Natural killer cell treated with Interleukin-12 subunit alpha and Interleukin-12 subunit beta and Interleukin-15 and Interleukin-18, amount 100 ng/mL, for 72 hours (primary cell): ENCODE data around the gene PDE9A. TPM values are rescaled to one million over a fixed set of nuclear protein-coding genes. Genes with fewer than 3 reads are reported as not detected.

Experiments
- ATAC-seq, 2 donors: fragments of 150-1000 bp; cut with Tn5 transposase in 1 of 2; sonication (Bioruptor Pico), chemical (Tn5 transposase) in 1 of 2; 2 replicates each; pipeline ENCODE4 v1.10.0; 2021
- DNase-seq: peaks from one replicate; pipeline ENCODE4 v3.0.0; 2022; ENCODE audit warnings: low spot score
- H3K27ac Mint-ChIP-seq, 2 donors: 1 replicate in 1 of 2; 2 replicates in 1 of 2; pipeline ENCODE4 v1.8.0; 2022; ENCODE audit warnings: mixed read lengths in 2 of 2, mild to moderate bottlenecking in 1 of 2, moderate library complexity in 1 of 2
- H3K27me3 Mint-ChIP-seq, 2 donors: 1 replicate in 1 of 2; 2 replicates in 1 of 2; pipeline ENCODE4 v1.8.0; 2022; ENCODE audit warnings: mixed read lengths in 2 of 2
- H3K36me3 Mint-ChIP-seq: one replicate; pipeline ENCODE4 v1.8.0; 2022; ENCODE audit warnings: mixed read lengths
- H3K4me1 Mint-ChIP-seq, 2 donors: 1 replicate in 1 of 2; 2 replicates in 1 of 2; pipeline ENCODE4 v1.8.0; 2022; ENCODE audit warnings: low read depth in 2 of 2, mixed read lengths in 2 of 2, mild to moderate bottlenecking in 1 of 2
- H3K4me3 Mint-ChIP-seq: one replicate; pipeline ENCODE4 v1.8.0; 2022; ENCODE audit warnings: mixed read lengths
- H3K9me3 Mint-ChIP-seq: 2 replicates; pipeline ENCODE4 v1.8.0; 2022; ENCODE audit warnings: mixed read lengths
- total RNA-seq, 2 donors: library from RNA; stranded (reverse); gene quantifications; one replicate each; pipeline ENCODE4 v1.2.3, GENCODE V29; 2022

The PDE9A gene
- total RNA-seq, 2 donors from 2014 or later = 1.4 to 2.2 TPM

DNA sequence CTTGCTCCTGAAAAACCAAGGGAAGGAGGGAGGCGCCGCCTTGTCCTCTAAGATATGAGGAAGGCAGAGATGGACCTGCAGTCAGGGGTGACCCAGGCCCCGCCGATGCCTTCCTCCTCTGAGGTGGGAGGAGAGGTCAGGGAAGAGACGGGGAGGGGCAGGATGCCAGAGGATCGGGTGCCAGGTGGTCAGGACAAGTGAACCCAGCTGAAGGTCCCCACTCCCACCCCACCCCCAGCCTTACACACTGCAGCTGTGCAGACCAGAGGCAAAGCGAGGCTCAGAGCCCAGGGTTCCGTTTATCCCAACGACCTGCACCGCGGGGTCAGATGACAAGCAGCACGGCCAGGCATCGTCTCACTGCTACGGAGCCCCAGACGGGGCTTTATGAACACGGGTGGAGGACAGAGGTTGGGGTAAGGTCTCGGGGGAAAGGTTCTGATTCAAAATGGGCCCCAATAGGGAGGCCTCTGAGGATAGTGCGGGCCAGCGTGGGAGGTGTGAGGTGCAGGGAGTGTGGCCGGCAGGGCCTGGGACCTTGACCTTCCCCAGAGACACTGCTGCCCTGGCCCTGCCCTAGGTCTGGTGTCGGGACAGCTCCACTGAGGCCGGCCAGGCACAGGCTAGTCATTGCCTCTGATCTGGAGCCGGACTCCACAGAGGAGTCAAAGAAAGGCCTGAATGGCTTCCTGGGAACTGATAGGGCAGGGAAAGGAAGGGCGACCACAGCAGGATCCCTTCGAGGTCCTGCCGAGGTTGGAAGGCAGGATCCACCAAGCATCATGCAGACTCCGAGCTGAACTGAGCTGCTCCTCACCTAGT, 113.5 kb downstream of the PDE9A start:
- no peak for DNase-seq
- no peak overlapping the region for H3K27ac Mint-ChIP-seq
- H3K4me3 Mint-ChIP-seq = no peak overlapping the region
- H3K27me3 Mint-ChIP-seq = no peaks in the 10 kb centered on the region
- H3K4me1 Mint-ChIP-seq = no peaks in the 10 kb centered on the region
- no peak for ATAC-seq
- H3K9me3 Mint-ChIP-seq = no peaks in the 10 kb centered on the region
- H3K36me3 Mint-ChIP-seq = no peaks in the 10 kb centered on the region

DNA sequence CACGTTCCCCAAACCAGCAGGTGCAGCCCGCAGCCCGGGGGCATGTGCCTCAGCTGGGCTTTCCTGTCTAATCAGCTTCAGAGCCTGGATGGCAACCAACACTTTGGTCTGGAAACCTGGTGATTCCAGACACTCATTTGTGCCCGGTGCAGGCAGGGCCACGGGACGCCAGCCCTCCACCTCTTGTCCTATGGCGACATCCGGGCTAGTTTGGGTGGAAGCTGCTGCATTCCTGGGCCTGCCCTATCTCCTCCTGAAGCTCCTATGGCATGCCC, 114.1 kb downstream of the PDE9A start:
- DNase-seq = no peak
- Mint-ChIP-seq H3K9me3 (no peaks in the 10 kb centered on the region), H3K4me3 (no peak overlapping the region), H3K4me1 (no peaks in the 10 kb centered on the region), H3K36me3 (no peaks in the 10 kb centered on the region), H3K27me3 (peaks cover 0 to 2% of the 10 kb centered on the region in 2 donors), H3K27ac (no peak overlapping the region)
- ATAC-seq = no peak

DNA sequence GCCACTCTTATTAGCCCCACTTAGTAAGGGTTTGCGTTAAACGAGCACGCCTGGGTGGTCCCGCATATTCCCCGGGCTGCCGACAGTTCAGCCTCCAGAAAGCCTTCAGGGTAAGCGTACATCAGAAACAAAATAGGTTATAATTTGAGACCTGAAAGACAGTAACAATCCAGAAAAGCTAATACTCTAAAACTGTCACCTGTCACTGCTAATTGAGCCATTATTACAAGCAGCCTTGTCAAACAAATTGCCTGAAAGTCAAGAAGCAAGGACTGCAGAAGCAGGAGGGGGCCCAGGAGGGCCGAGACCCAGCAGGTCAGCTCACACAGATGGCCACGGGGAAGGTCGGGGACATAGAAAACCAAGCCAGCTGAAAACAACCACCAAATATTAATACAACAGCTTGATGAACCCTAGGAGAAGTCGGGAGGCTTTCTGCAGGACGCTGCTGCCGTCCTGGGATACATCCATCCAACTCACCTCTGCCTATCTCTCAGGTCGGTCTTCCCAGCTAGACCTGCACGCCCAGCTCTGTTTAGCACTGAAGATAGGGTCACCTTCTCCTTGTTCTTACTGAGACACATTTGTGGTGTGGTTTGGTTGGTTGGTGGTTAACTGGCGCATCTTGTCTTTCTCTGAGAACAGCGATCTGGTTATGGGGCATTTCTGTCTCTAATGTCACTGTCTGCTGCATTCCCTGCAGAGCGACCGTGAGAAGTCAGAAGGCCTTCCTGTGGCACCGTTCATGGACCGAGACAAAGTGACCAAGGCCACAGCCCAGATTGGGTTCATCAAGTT, 115.1 kb downstream of the PDE9A start:
- no peaks in the 10 kb centered on the region for H3K36me3 Mint-ChIP-seq
- no peaks in the 10 kb centered on the region for H3K9me3 Mint-ChIP-seq
- no peak overlapping the region for H3K27ac Mint-ChIP-seq
- no peaks in the 10 kb centered on the region for H3K4me1 Mint-ChIP-seq
- no peak overlapping the region for H3K4me3 Mint-ChIP-seq
- peaks cover 0 to 2% of the 10 kb centered on the region in 2 donors for H3K27me3 Mint-ChIP-seq
- no peak for DNase-seq
- no peak for ATAC-seq

DNA sequence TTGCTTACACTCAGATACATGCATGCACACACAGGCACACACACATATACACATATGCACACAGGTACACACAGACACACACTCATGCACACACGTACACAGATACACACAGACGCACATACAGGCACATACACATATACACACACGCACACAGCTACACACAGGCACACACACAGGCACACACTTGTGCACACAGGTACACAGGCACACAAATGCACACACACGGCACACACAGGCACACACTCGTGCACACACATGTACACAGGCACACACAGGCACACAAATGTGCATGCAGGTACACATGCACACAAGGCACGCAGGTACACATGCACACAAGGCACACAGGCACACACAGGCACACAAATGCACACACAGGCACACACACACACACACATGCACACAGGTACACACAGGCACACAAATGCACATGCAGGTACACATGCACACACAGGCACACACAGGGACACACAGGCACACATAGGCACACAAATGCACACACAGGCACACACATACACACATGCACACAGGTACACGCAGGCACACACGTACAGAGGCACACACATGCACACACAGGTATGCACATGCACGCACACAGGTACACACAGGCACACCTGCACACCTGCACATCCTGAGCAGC, 115.9 kb downstream of the PDE9A start:
- H3K27me3 Mint-ChIP-seq = peaks cover 0 to 2% of the 10 kb centered on the region in 2 donors
- H3K36me3 Mint-ChIP-seq = no peaks in the 10 kb centered on the region
- ATAC-seq (peak in 1 of 2 donors; percentile 20), DNase-seq (no peak)
- H3K9me3 Mint-ChIP-seq = no peaks in the 10 kb centered on the region
- no peaks in the 10 kb centered on the region for H3K4me1 Mint-ChIP-seq
- H3K27ac Mint-ChIP-seq = no peak overlapping the region
- no peak overlapping the region for H3K4me3 Mint-ChIP-seq

DNA sequence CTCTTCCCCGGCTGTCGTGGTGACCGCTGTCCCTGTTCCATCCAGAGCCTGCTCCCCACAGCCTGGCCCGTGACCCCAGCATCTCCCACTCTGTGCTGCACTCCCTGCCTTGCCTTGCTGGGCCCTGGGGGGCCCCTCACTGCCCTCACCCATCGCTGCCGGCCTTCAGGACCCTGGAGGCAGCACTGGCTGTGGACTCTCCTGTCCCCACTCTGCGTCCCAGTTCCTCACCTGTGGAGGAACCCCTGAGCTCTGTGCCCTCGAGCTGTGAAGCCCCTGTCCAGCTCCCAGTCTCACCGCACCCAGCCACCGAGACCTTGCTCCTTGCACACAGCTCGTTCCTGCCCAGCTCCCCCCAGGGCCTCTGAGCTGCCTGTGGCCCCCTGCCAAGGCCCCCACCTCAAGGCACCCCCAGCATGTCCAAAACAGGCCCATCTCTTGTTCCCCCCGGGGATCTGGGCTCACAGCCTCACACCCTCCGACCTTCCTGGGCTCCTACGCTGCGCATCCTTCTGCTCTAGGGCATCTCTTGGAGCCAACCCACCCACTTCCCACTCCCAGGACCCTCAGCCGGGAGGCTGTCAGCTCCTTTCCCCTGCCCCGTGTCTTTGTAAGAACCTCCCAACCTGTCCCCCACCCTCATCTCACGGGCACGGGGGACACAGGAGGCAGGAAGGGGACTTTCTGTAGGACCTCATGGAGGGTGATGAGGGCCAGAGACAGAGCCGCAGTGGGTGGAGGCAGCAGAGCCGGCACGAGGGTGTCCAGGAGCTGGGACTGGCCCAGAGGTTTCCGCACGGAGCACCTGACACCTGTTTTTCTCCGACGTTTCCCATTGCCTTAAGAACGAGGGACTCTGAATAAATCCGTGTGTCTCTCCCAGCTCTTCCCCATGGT, 116.6 kb downstream of the PDE9A start:
- H3K4me3 Mint-ChIP-seq = no peak overlapping the region
- H3K36me3 Mint-ChIP-seq = no peaks in the 10 kb centered on the region
- peaks cover 0 to 2% of the 10 kb centered on the region in 2 donors for H3K27me3 Mint-ChIP-seq
- no peak for DNase-seq
- peak in 1 of 2 donors; percentile 15 for ATAC-seq
- H3K9me3 Mint-ChIP-seq = no peaks in the 10 kb centered on the region
- H3K27ac Mint-ChIP-seq = no peak overlapping the region
- H3K4me1 Mint-ChIP-seq = no peaks in the 10 kb centered on the region

DNA sequence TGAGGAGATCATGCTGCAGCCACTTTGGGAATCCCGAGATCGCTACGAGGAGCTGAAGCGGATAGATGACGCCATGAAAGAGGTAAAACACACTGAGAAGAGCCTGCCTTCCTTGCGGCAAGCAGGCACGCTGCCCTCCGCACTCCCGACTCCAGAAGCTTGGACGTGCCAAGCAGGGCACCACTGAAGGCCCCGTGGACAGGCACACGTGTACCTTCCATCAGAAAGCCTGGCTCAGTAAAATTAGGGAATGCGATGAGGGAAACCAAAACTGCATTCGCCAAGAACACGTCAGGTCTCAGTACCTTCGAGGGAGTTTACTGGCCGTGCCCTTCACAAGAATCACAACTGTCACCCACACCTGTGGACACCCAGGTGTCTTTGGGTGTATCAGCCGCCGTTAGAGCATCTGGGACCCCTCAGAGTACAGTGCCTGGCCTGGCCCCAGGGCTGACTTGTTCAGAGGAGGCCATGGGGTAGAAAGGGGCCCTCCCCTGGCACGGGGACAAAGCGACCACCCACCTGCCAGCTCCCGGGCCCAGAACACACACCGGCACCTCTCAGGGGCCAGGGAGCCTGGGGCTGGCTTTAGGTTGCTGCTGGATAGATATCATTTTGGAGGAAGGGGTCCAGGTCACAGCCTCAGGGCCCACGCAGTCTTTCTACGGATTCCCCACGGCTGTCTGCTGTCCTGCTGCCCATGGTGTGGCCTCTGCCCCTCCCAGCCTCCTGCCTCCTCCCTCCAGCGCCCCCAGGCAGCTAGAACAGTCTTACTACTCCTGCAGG, 117.5 kb downstream of the PDE9A start:
- no peak for ATAC-seq
- no peaks in the 10 kb centered on the region for H3K36me3 Mint-ChIP-seq
- H3K9me3 Mint-ChIP-seq = no peaks in the 10 kb centered on the region
- H3K27ac Mint-ChIP-seq = no peak overlapping the region
- H3K27me3 Mint-ChIP-seq = peaks cover 0 to 2% of the 10 kb centered on the region in 2 donors
- no peaks in the 10 kb centered on the region for H3K4me1 Mint-ChIP-seq
- H3K4me3 Mint-ChIP-seq = no peak overlapping the region
- no peak for DNase-seq

DNA sequence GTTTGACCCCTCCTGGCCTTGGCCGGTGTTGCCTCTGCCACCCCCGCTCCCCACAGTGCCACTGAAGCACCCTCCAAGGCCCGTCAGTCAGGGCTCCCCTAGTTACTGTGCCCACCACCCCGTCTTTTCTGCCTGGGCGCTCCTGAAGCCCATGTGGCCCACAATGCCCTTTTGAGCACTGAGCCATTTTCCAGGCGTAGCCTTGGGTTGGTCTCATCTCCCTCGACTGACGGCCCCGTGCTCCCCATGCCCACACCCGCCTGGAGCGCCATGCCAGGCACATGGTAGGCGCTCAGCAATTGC, 118.0 kb downstream of the PDE9A start:
- Mint-ChIP-seq H3K4me1 (no peaks in the 10 kb centered on the region), H3K36me3 (no peaks in the 10 kb centered on the region), H3K9me3 (no peaks in the 10 kb centered on the region), H3K27me3 (peaks cover 0 to 3% of the 10 kb centered on the region in 2 donors), H3K27ac (no peak overlapping the region), H3K4me3 (no peak overlapping the region)
- no peak for DNase-seq
- no peak for ATAC-seq

DNA sequence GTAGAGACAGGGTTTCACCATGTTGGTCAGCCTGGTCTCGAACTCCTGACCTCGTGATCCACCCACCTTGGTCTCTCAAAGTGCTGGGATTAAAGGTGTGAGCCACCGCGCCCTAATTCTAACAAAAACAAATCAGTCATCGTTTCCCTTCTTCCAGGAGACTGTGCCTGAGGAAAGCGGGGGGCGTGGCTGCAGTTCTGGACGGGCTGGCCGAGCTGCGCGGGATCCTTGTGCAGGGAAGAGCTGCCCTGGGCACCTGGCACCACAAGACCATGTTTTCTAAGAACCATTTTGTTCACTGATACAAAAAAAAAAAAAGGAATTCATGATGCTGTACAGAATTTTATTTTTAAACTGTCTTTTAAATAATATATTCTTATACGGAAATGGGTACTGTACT, 121.7 kb downstream of the PDE9A start:
- Mint-ChIP-seq H3K27ac (no peak overlapping the region), H3K4me3 (no peak overlapping the region)
- ATAC-seq = no peak

DNA sequence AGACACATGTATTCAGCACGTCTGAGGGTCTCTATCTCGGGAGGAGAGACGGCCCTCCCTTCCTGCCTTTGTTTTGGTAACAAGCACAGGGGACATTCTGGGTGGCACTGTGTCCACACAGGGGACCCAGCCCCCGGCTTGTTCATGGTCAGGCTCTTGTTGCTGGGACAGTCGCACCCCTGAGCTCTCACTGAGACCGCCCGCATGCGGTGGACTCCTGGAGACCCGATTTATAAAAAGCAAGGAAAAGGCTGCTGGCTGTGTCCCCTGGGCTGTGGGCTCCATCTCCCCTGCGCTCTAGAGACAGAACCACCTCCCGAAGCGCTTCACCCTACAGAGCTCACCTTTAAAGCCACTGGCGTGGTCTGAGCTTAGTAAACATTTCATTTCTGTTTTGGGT, 122.5 kb downstream of the PDE9A start:
- no peaks in the 10 kb centered on the region for H3K4me1 Mint-ChIP-seq
- ATAC-seq (peak in 1 of 2 donors; percentile 7), DNase-seq (no peak)
- no peaks in the 10 kb centered on the region for H3K9me3 Mint-ChIP-seq
- peaks cover 0 to 15% of the 10 kb centered on the region in 2 donors for H3K27me3 Mint-ChIP-seq
- H3K27ac Mint-ChIP-seq = no peak overlapping the region
- H3K4me3 Mint-ChIP-seq = no peak overlapping the region
- no peaks in the 10 kb centered on the region for H3K36me3 Mint-ChIP-seq

More for the DNA sequence above, 121.7 kb downstream of the PDE9A start:
- DNase-seq = no peak
- Mint-ChIP-seq H3K36me3 (no peaks in the 10 kb centered on the region), H3K27me3 (peaks cover 0 to 10% of the 10 kb centered on the region in 2 donors), H3K4me1 (no peaks in the 10 kb centered on the region), H3K9me3 (no peaks in the 10 kb centered on the region)

DNA sequence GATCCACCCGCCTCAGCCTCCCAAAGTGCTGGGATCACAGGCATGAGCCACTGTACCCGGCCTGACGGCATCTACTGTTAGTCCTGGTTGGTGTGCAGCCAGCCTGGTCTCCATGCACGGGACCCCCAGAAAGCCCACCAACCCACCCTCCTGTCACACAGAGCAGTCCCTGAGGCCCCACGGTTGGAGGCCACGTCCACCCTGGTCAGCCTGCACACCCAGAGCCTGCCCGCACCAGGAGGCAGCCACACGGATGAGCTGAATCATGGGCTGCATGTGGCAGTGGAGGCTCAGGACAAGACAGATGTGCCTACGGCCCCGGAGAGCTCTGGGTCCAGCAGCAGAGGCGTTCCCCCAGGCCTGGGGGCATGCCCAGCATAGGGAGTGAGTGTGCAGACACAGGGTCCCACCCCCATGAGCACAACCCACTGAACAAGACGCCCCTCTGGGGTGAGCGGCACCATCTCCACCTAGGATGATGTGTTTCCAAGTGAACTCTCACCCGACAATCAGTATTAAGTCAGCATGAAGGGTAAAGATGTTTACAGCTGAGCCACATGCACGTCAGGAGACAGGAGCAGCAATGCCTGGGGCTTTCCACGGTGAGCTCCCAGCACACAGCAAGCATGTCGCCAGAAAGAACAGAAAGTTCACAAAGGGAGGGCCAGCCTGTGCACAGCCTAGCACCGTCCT, 123.8 kb downstream of the PDE9A start:
- Mint-ChIP-seq H3K36me3 (no peaks in the 10 kb centered on the region), H3K27me3 (peaks cover 0 to 15% of the 10 kb centered on the region in 2 donors), H3K4me1 (no peaks in the 10 kb centered on the region), H3K4me3 (no peak overlapping the region), H3K27ac (no peak overlapping the region), H3K9me3 (no peaks in the 10 kb centered on the region)
- peak in 1 of 2 donors; percentile 49 for ATAC-seq
- DNase-seq = peak; percentile 53

DNA sequence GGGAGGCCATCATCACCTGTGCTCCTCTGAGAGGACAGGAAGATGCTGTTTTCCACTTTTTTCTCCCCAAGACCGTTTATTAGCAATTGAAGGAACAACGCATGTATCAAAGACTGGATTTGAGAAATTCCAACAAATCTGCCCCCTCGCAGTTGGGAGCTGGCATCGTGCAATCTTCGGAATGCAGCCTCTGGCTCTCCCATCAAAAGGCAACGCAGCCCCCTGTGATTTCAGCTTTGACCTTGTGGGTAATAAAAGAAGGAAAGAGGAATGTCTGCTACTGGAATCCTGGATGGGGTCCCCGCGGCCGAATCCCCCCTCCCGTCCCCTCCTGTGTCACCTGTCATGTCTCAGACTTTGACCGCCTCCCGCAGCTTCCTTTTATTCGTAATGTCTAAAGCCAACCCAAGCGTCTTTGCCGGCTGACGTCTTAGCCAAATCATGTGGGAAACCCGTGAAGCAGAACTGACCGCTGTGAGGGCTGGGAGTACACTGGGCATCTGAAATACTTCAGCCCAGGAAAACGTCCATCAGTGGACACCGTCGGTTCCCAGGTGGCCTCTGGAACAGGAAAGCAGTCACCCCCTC, 124.4 kb downstream of the PDE9A start:
- DNase-seq (peak; percentile 55), ATAC-seq (no peak)
- Mint-ChIP-seq H3K27ac (no peak overlapping the region), H3K4me1 (no peaks in the 10 kb centered on the region), H3K36me3 (no peaks in the 10 kb centered on the region), H3K4me3 (no peak overlapping the region), H3K9me3 (no peaks in the 10 kb centered on the region), H3K27me3 (peaks cover 0 to 13% of the 10 kb centered on the region in 2 donors)

DNA sequence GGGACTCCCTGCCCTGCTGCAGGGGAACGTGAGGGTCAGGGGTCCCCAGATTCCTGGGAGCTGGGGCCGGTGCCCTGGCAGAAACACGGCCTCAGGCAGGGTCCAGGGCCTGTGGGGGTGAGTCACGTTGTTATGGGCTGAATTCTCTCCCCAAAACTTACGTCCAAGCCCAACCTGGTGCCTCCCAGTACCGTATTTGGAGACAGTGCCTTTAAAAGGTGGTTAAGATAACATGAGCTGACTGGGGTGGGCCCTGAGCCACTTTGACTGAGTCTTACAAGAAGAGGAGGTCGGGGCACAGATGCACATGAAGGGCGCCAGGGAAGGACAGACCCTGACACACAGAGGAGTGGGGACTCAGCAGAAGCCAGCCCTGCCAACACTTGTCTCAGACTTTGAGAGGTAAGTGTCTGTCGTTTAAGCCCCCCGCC, 126.0 kb downstream of the PDE9A start:
- ATAC-seq = no peak
- peak; percentile 10 for DNase-seq
- H3K27me3 Mint-ChIP-seq = peaks cover 0 to 13% of the 10 kb centered on the region in 2 donors
- no peak overlapping the region for H3K27ac Mint-ChIP-seq
- no peak overlapping the region for H3K4me3 Mint-ChIP-seq
- no peaks in the 10 kb centered on the region for H3K36me3 Mint-ChIP-seq
- peaks cover 8 to 9% of the 10 kb centered on the region in 2 donors for H3K4me1 Mint-ChIP-seq
- H3K9me3 Mint-ChIP-seq = no peaks in the 10 kb centered on the region
